HG02938 (cell line): Measurements from ENCODE around the gene UBAC1.

Source experiments
- ATAC-seq: cut with Tn5 transposase; IDR thresholded peaks from one replicate; pipeline ENCODE4 v1.9.1; 2021; ENCODE audit warnings: mild to moderate bottlenecking, moderate library complexity; ENCODE audit not compliant: unreplicated experiment

UBAC1 gene

GRCh38 chr9:135885100-135885853 lies 75.9 kb downstream of the UBAC1 start:
- no peak for ATAC-seq

GRCh38 chr9:135884328-135885035 lies 76.7 kb downstream of the UBAC1 start:
- no peak for ATAC-seq

DNA sequence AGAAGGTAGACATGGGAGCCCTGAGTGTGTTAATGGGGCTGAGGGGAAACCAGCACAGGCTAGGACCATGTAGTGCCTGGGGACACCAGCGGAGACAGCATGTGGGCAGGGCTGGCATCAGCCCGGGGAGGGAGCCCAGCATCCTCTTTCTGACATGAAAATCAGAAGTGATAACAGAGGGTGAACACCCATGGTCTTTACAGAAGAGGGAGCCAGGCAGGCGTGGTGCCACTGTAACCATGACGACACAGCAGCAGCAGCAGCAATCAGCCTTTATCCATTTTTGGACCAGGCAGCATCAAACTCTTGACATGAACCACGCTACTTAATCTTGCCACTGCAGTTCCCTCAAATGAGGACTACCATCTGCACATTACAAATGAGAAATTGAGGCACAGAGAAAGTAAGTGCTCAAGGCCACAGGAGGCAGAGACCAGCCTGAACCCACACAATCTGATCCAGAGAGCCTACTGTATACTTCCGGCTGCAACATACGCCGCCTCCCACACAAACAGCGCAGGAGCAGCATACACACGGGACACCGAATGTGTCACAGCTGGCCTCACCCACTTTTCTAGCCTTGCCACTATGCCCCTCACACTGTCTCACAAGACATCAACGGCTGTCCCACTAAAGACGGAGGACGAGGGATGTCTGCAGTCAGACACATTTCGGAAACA lies 77.6 kb downstream of the UBAC1 start:
- ATAC-seq: no peak
